Natural killer cell (primary cell): ENCODE results near the gene GSTP1. TPM values are rescaled to one million over a fixed set of nuclear protein-coding genes. Genes with fewer than 3 reads are reported as not detected.
A peak's percentile ranks its signal among the peaks of the same experiment; 100 is the strongest.
"Not testable (repeated sequence)": the region's sequence is repeated elsewhere in the genome, so short reads cannot be mapped to it uniquely, and the experiment has no call there.

Source experiments
- ATAC-seq, 3 donors: fragments of 150-1000 bp in 2 of 3; fragments of 200-7000 bp in 1 of 3; cut with Tn5 transposase; 1 replicate in 1 of 3; 2 replicates in 2 of 3; pipeline ENCODE4 v1.10.0; 2021; ENCODE audit warnings: mild to moderate bottlenecking in 2 of 3, moderate library complexity in 2 of 3
- DNase-seq, 2 donors: peaks; one replicate each; pipeline versions ENCODE4 v3.0.0 to v3.0.0-alpha.2; 2013 to 2021; ENCODE audit warnings: mixed read lengths in 1 of 2
- H3K27ac ChIP-seq: one replicate; pipeline ENCODE4 v1.5.1; 2013; ENCODE audit warnings: mild to moderate bottlenecking, low read length
- H3K27me3 ChIP-seq: one replicate; pipeline ENCODE4 v1.6.1; 2013; ENCODE audit warnings: low read length; ENCODE audit not compliant: control insufficient read depth, insufficient read depth
- H3K36me3 ChIP-seq: one replicate; pipeline ENCODE4 v1.6.1; 2013; ENCODE audit warnings: low read length; ENCODE audit not compliant: control insufficient read depth, insufficient read depth
- H3K4me1 ChIP-seq: one replicate; pipeline ENCODE4 v1.6.1; 2013; ENCODE audit warnings: low read length; ENCODE audit not compliant: control insufficient read depth, insufficient read depth
- H3K4me3 ChIP-seq: one replicate; pipeline ENCODE4 v1.5.1; 2013; ENCODE audit warnings: low read length
- H3K9me3 ChIP-seq: one replicate; pipeline ENCODE4 v1.6.1; 2013; ENCODE audit warnings: low read length; ENCODE audit not compliant: control insufficient read depth, insufficient read depth
- H3K27ac Mint-ChIP-seq, 2 donors: one replicate each; pipeline ENCODE4 v1.8.0; 2022; ENCODE audit warnings: mild to moderate bottlenecking in 2 of 2, mixed read lengths in 2 of 2, moderate library complexity in 1 of 2
- H3K27me3 Mint-ChIP-seq, 2 donors: one replicate each; pipeline ENCODE4 v1.8.0; 2022; ENCODE audit warnings: low read depth in 2 of 2, mixed read lengths in 2 of 2
- H3K36me3 Mint-ChIP-seq: one replicate; pipeline ENCODE4 v1.8.0; 2022; ENCODE audit warnings: mixed read lengths
- H3K4me1 Mint-ChIP-seq, 2 donors: one replicate each; pipeline ENCODE4 v1.8.0; 2022; ENCODE audit warnings: mixed read lengths in 2 of 2
- H3K4me3 Mint-ChIP-seq: one replicate; pipeline ENCODE4 v1.8.0; 2022; ENCODE audit warnings: mild to moderate bottlenecking, moderate library complexity, mixed read lengths
- H3K9me3 Mint-ChIP-seq, 2 donors: one replicate each; pipeline ENCODE4 v1.8.0; 2022; ENCODE audit warnings: mixed read lengths in 2 of 2
- CTCF ChIP-seq: fragments of 200-600 bp; IDR thresholded peaks from one replicate; pipeline ENCODE4 v1.8.0; 2022; ENCODE audit warnings: antibody characterized with exemption
- WGBS: methylation state at CpG from one replicate; pipeline ENCODE4 v1.1.7; 2013; ENCODE audit warnings: missing lambda C conversion rate; ENCODE audit not compliant: insufficient coverage; 5-methylcytosine and 5-hydroxymethylcytosine counted together
- intact Hi-C: fragments of 100-400 bp; cut with micrococcal nuclease; formaldehyde crosslinking; loops from one replicate; pipeline ENCODE4 v1.14.2; 2022
- total RNA-seq, 4 donors: library from RNA; stranded (reverse); fragments of 120-200 nt in 1 of 4; gene quantifications; one replicate each; pipeline versions ENCODE4 v1.2.3 to v1.2.4, GENCODE V29; 2013 to 2022

GSTP1 gene
- total RNA-seq, 3 donors from 2014 or later (not counting 1 experiment from before 2014, with no cell fraction given) = 172 to 218 (median 212) TPM

DNA sequence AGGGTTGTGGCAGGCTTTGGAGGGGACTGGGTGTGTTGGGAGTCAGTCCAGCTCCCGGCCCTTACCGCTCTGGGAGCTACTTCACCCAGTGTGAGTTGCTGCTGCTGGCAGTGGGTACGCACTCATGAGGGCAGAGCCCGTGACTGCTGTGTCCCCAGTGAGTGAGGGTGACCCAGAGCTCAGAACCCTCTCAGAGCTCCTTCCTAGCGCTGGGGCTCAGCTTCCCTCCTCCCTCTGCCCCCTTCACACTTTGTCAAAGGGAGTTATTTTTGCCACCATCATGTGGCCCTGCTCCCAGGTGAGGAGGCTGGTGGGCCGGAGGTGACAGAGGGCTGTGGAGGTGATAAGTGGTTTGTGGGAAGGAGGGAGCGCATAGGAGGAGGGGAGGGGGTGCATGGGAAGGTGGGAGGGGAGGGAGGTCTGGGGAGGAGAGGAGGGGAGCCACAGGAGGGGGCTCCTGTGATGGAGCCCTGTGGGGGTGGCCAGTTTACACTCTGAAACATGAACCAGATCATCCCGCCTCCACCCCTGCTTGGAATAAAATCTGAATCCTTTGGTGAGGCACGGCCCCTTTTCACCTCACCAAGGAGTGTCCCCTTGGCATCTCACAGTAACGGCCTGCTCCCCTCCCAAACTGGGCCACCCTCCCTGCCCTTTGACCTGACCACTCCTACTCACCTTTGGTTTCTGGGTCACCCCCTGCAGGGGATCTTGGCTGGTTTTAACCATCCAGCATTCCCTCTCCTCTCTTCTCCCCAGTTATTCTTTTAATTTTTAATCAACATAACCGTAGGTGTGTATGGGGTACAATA is 33.0 kb downstream of the GSTP1 start:
- peaks cover 15 to 46% of the 10 kb centered on the region in 2 donors for H3K4me1 Mint-ChIP-seq
- Histone ChIP-seq H3K27ac (peak overlapping the region; percentile 100), H3K9me3 (no peaks in the 10 kb centered on the region), H3K27me3 (no peaks in the 10 kb centered on the region), H3K4me1 (peaks cover 49% of the 10 kb centered on the region), H3K4me3 (no peak overlapping the region), H3K36me3 (peaks cover 19% of the 10 kb centered on the region)
- H3K9me3 Mint-ChIP-seq = no peaks in the 10 kb centered on the region
- ATAC-seq (no peak), DNase-seq (no peak)
- no peaks in the 10 kb centered on the region for H3K36me3 Mint-ChIP-seq
- WGBS = 50% methylated on average over 10 of the region's 11 CpGs
- no peaks in the 10 kb centered on the region for H3K27me3 Mint-ChIP-seq
- peak overlapping the region; percentile 73 for H3K4me3 Mint-ChIP-seq
- peak overlapping the region; percentile 96 to 99 for H3K27ac Mint-ChIP-seq
- TF ChIP-seq CTCF = no peak
- intact Hi-C loops = loop anchor here (10.0 kb wide), 1 partner anchor 112 kb away; the partner anchor contains the start of genes CDK2AP2 and PITPNM1

DNA sequence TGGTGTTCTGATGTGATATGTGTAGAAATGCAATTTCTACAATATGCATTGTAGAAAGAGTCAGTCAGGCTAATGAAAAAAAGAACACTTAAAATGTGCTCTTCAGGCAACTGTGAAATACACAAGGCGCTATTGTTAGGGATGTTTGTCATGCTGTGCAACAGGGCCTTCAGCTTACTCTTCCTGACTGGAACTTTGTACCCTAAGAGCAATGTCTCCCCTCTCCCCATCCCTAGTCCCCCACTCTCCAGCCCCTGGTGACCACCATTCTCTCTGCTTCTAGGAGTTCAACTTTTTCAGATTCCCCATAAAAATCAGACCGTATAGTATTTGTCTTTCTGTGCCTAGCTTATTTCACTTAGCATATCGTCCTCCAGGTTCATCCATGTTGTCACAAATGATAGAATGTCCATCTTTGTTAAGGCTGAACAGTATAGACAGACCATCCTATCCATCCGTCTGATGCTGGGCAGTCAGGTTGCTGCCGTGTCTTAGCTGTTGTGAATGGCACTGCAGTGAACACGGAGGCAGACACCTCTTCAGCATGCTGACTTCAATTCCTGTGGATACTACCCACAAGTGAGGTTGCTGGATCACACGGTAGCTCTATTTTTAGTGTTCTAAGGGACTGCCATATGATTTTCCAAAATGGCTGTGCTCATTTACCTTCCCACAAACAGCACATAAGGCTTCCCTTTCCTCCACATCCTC is 33.8 kb downstream of the GSTP1 start:
- intact Hi-C loops = loop anchor here (10.0 kb wide), 1 partner anchor 113 kb away; the partner anchor contains the start of genes CDK2AP2 and PITPNM1
- DNase-seq (no peak), ATAC-seq (no peak)
- H3K9me3 Mint-ChIP-seq = no peaks in the 10 kb centered on the region
- peaks cover 15 to 46% of the 10 kb centered on the region in 2 donors for H3K4me1 Mint-ChIP-seq
- H3K36me3 ChIP-seq = peaks cover 12% of the 10 kb centered on the region
- H3K27ac ChIP-seq = no peak overlapping the region
- H3K36me3 Mint-ChIP-seq = no peaks in the 10 kb centered on the region
- peak overlapping the region; percentile 96 to 99 for H3K27ac Mint-ChIP-seq
- peaks cover 47% of the 10 kb centered on the region for H3K4me1 ChIP-seq
- no peaks in the 10 kb centered on the region for H3K27me3 ChIP-seq
- 90% methylated on average over 7 of the region's 7 CpGs for WGBS
- no peak overlapping the region for H3K4me3 ChIP-seq
- no peaks in the 10 kb centered on the region for H3K27me3 Mint-ChIP-seq
- no peak for TF ChIP-seq CTCF
- H3K4me3 Mint-ChIP-seq = peak overlapping the region; percentile 73
- no peaks in the 10 kb centered on the region for H3K9me3 ChIP-seq

DNA sequence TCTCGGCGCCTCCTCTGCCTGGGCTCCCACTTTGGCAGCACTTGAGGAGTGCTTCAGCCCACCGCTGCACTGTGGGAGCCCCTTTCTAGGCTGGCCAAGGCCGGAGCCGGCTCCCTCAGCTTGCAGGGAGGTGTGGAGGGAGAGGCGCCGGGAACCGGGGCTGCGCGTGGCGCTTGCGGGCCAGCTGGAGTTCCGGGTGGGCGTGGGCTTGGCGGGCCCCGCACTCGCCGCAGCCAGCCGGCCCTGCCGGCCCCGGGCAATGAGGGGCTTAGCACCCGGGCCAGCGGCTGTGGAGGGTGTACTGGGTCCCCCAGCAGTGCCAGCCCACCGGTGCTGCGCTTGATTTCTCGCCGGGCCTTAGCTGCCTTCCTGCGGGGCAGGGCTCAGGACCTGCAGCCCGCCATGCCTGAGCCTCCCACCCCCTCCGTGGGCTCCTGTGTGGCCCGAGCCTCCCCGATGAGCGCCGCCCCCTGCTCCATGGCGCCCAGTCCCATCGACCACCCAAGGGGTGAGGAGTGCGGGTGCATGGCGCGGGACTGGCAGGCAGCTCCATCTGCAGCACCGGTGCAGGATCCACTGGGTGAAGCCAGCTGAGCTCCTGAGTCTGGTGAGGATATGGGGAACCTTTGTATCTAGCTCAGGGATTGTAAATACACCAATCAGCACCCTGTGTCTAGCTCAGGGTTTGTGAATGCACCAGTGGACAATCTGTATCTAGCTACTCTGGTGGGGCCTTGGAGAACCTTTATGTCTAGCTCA is 35.5 kb downstream of the GSTP1 start:
- ATAC-seq, H3K27ac Mint-ChIP-seq, H3K4me3 Mint-ChIP-seq, DNase-seq, H3K9me3 ChIP-seq, H3K36me3 ChIP-seq, H3K4me3 ChIP-seq, H3K36me3 Mint-ChIP-seq, H3K27me3 ChIP-seq, H3K27me3 Mint-ChIP-seq, H3K27ac ChIP-seq, H3K9me3 Mint-ChIP-seq: not testable (repeated sequence)
- peaks cover 7 to 29% of the 10 kb centered on the region in 2 donors for H3K4me1 Mint-ChIP-seq
- WGBS = 97% methylated on average over 40 of the region's 40 CpGs
- intact Hi-C loops = loop anchor here (10.0 kb wide), 1 partner anchor 114 kb away; the partner anchor contains the start of genes CDK2AP2 and PITPNM1
- peaks cover 30% of the 10 kb centered on the region for H3K4me1 ChIP-seq

- not testable (repeated sequence) for H3K36me3 ChIP-seq, H3K27ac ChIP-seq, ATAC-seq, H3K27me3 Mint-ChIP-seq, H3K27ac Mint-ChIP-seq, H3K27me3 ChIP-seq, H3K4me3 ChIP-seq, H3K36me3 Mint-ChIP-seq, H3K9me3 Mint-ChIP-seq, H3K4me3 Mint-ChIP-seq, H3K9me3 ChIP-seq, DNase-seq
- intact Hi-C loops = loop anchor here (10.0 kb wide), 1 partner anchor 115 kb away; the partner anchor contains the start of genes CDK2AP2 and PITPNM1
- peaks cover 7 to 20% of the 10 kb centered on the region in 2 donors for H3K4me1 Mint-ChIP-seq
- peaks cover 21% of the 10 kb centered on the region for H3K4me1 ChIP-seq
- 75% methylated on average over 33 of the region's 33 CpGs for WGBS
Observed at GRCh38 chr11:67619683-67620618, 36.3 kb downstream of the GSTP1 start.

DNA sequence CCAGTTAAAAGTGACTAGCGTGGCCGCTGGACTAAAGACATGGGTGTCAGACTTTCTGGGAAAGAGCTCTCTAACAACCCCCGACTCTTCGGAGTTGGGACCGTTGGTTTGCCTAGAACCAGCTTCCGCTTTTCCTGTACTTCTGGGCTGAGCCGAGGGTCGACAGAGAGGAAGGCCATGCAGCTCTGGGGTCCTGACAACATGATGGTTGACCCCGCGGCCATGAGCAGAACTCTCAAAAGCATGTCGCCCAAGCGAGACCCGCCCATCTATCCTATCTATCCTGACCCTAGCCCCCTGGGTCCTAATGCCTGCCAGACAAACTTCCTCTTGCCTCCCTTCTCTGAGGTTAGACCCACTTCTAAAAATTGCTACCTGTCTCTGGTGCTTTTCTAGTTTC is 37.0 kb downstream of the GSTP1 start:
- H3K27ac ChIP-seq, H3K36me3 Mint-ChIP-seq, DNase-seq, H3K27ac Mint-ChIP-seq, ATAC-seq, H3K36me3 ChIP-seq, H3K4me3 Mint-ChIP-seq, H3K27me3 ChIP-seq, H3K27me3 Mint-ChIP-seq, H3K9me3 ChIP-seq, H3K9me3 Mint-ChIP-seq, intact Hi-C loops, H3K4me3 ChIP-seq: not testable (repeated sequence)
- H3K4me1 Mint-ChIP-seq = peaks cover 7 to 17% of the 10 kb centered on the region in 2 donors
- 90% methylated on average over 13 of the region's 13 CpGs for WGBS
- peaks cover 14% of the 10 kb centered on the region for H3K4me1 ChIP-seq
